HG03342 (cell line): ENCODE data around the gene PRLH.
"Not testable (repeated sequence)": the region's sequence is repeated elsewhere in the genome, so short reads cannot be mapped to it uniquely, and the experiment has no call there.

Source experiments
- ATAC-seq: cut with Tn5 transposase; IDR thresholded peaks from one replicate; pipeline ENCODE4 v1.9.1; 2021; ENCODE audit warnings: mild to moderate bottlenecking, moderate library complexity; ENCODE audit not compliant: unreplicated experiment

PRLH gene

GRCh38 chr2:237598468-237599208 is 32.3 kb downstream of the PRLH start:
- no peak for ATAC-seq

- no peak for ATAC-seq
These were observed 33.2 kb downstream of the PRLH start for GRCh38 chr2:237599465-237600110.

- ATAC-seq: no peak
These were observed 34.0 kb downstream of the PRLH start for GRCh38 chr2:237600205-237600846.

GRCh38 chr2:237601453-237602116 is 35.2 kb downstream of the PRLH start:
- ATAC-seq: no peak

- ATAC-seq: no peak
These were observed 36.0 kb downstream of the PRLH start for GRCh38 chr2:237602409-237602808.

- no peak for ATAC-seq
These were observed 36.8 kb downstream of the PRLH start for GRCh38 chr2:237603049-237603717.

- ATAC-seq: no peak
These were observed 37.5 kb downstream of the PRLH start for GRCh38 chr2:237603718-237604362.

- ATAC-seq: no peak
These were observed 38.0 kb downstream of the PRLH start for GRCh38 chr2:237604391-237604790.

- ATAC-seq: no peak
These were observed 38.6 kb downstream of the PRLH start for GRCh38 chr2:237604960-237605359.

GRCh38 chr2:237606522-237606921 is 40.1 kb downstream of the PRLH start:
- ATAC-seq: not testable (repeated sequence)

GRCh38 chr2:237612527-237613357 is 46.4 kb downstream of the PRLH start:
- ATAC-seq: no peak

- no peak for ATAC-seq
These were observed 47.3 kb downstream of the PRLH start for GRCh38 chr2:237613679-237614078.

- ATAC-seq: no peak
These were observed 47.9 kb downstream of the PRLH start for GRCh38 chr2:237614151-237614720.

- ATAC-seq: no peak
These were observed 49.4 kb downstream of the PRLH start for GRCh38 chr2:237615631-237616249.

GRCh38 chr2:237616373-237616733 is 50.0 kb downstream of the PRLH start:
- no peak for ATAC-seq
